GM21717 (cell line): Measurements from ENCODE around the gene AMELX.

Experiments used
- ATAC-seq: cut with Tn5 transposase; IDR thresholded peaks from one replicate; pipeline ENCODE4 v1.9.1; 2021; ENCODE audit warnings: mild to moderate bottlenecking, moderate library complexity; ENCODE audit not compliant: unreplicated experiment

AMELX gene

DNA sequence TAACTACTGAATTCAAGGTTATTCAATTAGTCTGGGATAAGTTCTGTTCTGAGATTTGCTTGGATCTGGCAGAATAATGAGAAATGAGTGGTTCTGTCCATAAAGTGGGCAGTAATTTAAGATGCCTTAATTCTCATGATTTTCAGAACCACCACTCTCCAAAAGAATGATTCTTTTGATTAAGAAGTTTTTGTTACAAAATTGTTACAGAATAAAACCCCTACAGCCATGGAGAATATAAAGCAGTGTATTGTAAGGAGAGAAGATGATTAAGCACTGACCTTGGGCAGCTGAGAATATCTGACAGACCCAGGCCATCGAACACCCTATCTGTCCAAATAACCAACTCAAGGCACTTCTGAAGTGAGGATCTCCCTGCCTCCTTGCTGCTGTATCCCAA, 12.4 kb downstream of the AMELX start:
- no peak for ATAC-seq

DNA sequence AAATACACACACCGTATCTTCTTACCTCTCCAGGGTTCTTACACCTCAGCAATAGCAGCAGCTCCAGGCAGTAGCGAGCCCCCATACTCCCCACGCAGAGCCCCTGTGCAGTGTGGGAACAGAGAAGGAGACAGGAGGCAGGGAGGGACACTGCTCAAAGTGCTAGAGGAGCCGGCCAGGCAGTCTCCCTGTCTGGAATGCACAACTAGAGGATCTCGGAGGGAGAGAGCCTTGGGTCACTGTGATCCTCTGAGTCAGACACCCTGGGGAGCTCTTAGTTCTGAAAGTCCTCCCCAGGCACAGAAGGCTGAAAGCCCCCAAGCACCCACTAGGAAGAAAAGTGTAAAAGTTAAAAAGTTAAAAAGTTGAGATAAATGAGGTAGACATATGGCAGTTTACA, 16.0 kb downstream of the AMELX start:
- no peak for ATAC-seq

DNA sequence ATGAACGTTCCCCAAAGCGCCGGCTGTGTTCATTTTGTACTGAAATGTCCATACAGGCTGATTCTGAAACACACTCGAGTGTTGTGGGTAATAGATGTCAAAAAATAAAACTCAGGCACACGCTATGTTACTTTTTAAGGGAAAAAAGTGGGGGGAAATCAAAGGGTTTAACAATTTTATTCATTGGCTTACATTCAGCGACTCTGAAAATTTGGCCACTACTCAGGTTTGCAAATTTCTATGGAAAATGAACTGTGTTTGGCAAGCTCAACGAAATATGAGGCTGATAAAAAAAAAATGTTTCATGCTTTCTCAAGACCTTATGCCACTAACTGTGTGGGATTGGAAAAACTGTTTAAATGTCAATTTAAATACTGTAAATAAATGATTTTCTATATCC, 18.5 kb downstream of the AMELX start:
- no peak for ATAC-seq

DNA sequence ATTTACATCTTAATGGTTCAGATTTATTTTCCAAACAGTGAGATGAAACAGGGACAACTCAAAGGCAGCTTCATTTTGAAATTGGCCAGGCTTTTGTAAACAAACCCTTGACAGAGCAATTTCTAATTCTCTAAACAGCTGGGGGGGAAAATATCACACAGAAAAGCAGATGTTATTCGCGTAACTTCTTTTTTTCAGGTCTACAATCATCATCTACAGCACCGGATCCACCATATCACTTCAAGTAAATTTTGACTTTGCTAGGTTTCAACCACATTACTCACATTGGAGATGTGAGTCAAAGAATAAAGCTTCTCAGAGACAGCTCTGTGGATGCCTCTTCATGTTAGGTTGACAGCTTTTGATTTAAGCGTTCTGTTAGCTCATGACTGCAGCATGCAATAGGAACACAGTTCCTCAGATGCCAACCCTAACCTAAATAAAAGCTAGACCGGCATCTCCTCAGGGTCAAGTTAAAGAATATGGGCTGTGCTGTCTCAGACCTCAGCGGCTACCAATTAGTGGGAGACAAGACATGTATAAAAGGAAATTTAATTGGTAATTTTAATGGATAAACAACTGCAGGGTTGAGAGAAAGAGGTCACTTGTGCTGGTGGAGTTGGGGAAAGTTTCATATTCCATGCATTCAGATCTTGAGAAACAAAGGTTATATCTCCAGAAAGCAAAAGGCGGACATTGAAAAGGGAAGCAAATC, 26.8 kb downstream of the AMELX start:
- ATAC-seq: no peak

DNA sequence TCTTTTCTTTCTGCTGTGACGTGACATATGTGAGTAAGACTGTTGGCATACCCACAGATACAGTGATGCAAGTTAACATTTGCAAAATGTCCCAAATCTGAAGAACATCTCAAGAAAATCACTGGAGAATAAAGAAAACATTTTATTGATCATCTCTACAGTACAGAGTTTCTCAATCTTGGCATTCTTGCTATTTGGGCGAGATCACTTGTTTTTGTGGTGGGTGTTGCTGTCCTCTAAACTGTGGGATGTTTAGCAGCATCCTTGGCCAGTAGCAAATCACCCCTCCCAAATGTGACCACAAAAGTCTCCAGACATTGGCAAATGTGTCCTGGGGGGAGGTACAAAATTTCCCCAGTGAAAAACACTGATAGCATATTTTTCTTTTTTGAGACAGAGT, 28.8 kb downstream of the AMELX start:
- ATAC-seq: no peak

DNA sequence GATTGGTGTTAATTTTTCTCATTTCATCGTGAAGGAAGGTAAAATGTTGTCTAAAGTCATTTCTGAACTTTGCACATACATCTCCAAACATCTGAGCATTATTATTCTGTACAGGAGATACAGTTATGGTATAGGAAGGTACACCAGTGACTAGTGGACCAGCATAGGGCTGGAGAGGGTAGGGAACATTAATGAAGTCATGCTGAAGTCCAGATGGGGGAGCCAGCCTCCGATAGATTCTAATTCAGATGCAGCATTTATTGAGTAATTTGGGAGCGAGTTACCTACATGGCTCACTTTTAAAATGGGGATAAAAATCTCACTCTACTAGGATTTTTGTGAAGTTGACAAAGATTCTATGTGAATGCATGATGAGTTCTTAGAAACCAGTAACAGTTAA, 34.9 kb downstream of the AMELX start:
- ATAC-seq: no peak

DNA sequence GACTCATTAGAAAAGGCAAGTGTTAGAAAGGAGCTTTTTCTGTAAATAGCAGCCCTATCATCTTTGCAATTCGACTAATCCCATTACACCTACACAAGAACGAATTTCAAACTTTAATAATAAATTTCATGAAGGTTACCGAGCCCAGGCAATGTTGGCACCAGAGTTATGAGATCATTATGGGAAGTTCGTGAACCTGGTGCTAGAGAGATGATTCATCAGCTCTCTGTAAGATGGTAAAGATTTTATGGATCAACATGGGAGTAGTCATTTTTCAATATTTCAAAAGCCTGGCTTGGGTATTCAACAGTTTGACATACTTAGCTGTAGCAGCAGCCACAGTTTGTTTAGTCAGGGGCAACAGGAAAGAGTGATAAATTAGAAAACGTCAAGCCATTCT, 35.8 kb downstream of the AMELX start:
- ATAC-seq: no peak

DNA sequence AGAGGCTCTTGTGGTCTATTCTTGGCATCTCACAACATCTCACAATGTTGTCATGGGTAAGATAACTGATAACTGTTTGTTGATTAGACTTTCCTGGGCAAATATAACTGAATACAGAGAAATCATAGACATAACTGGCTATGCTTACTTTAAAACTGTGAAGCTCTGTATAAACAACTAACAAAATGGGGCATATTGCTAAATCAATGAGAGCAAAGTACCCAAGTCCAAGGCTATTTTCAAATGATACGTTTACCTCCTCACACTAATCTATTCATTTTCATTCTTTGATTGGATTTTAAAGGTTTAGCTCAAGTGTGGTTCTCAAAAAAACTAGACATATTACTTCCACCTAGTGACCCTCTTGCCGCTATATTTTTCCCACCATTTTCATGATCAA, 38.6 kb downstream of the AMELX start:
- no peak for ATAC-seq

DNA sequence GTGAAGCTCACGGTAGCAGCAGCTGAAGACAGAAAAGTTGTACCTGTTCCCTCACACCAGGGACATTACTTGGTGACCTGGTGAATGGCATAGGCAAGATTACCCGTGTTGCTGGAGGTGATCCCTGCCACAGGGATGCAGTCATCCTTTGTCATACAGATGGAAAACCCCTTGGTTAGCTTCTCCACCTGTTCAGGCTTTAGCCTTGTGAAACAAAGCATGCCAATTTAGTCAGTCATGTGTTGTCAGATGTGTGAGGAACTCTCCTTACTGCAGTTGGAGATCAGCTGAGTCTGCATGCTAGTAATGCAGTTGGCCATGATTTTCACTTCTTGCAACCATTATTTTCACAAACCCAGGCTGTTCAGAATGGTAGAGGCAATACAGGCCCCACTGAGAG, 41.0 kb downstream of the AMELX start:
- no peak for ATAC-seq

DNA sequence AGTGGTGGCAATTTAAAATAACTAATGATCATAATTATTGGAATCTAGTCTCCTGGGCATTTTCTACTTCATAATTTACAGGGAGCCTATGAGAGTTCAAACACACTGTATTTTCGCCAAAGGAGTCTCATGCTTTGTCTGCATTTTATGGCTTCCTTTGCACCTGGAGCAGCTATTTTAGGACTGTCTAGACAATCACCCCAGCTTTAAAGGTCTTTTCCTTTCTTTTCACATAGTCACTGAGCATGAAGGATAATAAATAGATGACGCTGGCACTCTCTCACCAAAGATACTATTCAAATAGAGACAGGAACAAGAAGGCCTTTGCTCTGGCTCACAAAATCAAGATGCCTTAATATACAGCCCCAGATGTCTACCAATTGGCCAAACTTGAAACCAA, 43.0 kb downstream of the AMELX start:
- no peak for ATAC-seq

DNA sequence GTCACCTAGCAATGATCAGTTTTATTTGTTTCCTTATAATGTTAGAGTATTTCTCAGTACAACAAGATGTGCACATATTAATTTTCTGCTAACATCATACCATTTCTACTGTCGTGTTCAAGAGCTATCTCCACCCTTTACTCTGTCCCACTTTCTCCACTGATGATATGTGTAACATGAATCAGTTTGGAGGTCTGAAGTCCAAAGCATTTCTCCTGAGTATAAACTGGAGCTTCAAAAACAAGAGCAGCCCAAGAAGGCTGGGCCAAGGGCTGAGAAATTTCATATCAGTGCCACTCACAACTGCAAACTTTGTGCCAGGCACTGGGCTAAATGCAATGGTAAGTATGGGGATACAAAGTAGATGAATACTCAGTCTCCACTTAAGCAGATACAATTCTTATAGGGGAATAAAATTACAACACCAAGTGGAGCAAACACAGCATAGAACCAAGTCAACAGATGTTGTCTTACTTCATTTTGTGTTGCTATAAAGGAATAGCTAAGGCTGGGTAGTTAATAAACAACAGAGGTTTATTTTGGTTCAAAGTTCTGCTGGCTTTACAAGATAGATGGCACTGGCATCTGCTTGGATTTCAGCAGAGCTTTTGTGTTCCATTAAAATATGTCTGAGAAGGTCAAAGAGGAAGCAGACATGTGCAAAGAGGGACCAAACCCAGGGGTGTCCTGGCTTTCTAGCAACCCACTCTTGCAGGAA, 44.2 kb downstream of the AMELX start:
- ATAC-seq: no peak

DNA sequence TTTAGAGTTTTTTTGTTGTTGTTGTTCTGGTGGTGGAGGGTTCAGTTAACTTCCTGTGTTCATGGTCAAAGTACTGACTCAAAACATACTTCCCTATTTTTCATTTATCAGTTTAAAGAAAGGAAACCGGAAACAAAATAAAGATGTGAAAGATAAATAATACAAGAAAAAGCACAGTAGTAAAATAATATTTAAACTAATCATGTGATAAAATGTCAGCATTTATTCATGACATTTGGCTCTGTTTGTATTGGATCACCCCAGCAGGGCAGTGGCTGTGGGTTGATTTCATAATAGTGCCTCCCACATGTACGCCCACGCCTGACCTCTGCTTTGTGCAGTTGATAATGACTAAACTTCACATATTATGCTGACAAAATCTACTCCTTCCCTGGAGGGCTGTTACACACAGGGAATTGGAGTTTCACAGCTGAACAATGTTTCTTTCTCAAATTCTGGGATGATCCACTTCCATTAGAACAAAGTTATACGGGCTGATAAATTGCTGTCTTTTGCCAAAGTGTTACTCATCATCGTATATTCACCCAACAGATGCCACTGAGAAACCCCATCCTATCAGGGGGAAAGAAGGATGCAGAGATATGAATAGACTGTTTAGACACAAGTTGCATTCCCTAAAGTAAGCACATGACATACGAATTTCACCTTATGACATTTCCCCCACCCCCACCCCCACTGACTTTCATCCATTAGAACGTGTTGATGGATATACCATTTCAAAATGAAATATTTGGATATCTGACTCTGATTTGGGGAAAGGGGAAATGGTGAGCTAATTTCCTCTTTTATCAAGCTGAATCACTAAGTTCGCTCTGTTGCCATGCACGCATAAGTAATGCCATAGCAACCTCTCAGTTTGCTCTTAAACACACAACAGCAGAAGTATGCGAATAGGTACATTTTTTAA, 48.3 kb downstream of the AMELX start:
- ATAC-seq: peak; percentile 71

DNA sequence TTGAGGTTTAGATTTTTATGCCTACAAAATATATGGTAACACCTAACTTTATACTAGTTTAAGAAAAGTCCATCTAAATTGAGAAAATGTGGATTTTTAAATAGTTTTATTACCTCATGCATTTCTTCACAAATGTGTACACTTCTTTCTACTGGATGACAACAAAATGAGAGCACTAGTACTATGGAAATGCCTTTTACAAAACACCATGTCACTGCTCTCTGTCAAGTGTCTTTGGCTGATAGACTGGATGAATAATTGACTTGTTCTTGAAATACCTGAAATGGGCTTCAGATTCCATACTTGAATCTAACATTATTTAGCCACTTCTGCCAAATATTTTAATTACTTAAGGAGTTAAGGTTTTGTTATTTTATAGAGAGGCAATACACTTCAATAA, 49.5 kb downstream of the AMELX start:
- no peak for ATAC-seq

DNA sequence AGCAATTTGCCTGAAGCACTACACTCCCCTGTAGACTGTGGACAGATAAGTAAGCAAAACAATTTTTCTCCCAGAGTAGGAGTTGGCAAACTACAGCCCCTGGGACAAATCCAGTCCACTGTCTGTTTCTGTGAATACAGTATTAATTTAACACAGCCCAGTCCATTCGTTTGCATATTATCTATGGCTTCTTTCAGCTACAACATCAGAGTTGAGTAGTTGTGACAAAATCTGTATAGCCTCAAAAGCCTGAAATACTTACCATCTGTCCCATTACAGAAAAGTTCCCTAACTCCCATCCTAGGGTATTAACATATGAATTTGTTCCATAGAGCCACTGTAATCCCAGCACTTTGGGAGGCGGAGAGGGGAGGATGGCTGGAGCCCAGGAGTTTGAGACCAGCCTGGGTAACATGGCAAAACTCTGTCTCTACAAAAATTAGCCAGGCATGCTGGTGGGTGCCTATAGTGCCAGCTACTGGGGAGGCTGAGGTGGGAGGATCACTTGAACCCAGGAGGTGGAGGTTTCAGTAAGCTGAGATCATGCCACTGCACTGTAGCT, 53.0 kb downstream of the AMELX start:
- no peak for ATAC-seq

DNA sequence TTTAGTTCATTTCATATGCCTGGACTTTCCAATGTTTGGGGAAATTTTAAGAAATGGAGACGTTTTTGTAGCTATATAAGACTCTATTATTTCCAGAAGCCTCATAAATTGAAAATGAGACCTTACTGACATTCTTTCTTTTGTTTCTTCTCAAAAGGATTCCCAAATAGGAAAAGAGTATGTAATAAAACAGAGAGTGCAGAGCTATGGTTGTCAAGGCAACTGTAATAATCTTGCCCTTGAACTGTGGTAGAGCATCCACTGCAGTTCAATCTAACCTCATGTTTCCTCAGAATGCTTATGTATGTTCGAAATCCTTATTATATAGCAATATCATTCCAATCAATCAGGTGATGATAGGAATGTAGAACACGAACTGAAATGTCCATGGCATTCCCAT, 54.1 kb downstream of the AMELX start:
- ATAC-seq: no peak

DNA sequence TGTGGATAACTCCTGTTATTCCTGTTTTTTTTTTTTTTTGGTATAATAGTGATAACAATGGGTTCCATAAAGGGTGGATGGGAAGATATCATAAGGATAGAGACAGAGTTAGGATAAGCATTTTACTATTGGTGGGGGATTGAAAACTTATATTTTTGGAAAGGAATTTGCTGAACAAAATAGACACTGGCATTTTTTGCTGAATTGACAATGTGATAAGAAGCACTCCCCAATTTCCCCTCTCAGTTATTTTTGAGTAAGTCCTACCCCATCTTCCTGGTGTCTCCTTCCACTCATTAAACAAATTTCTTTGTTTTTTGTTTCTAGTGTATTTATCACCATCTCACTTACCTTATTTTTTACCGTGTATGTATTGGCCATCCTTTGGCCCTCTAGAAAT, 55.8 kb downstream of the AMELX start:
- ATAC-seq: no peak

DNA sequence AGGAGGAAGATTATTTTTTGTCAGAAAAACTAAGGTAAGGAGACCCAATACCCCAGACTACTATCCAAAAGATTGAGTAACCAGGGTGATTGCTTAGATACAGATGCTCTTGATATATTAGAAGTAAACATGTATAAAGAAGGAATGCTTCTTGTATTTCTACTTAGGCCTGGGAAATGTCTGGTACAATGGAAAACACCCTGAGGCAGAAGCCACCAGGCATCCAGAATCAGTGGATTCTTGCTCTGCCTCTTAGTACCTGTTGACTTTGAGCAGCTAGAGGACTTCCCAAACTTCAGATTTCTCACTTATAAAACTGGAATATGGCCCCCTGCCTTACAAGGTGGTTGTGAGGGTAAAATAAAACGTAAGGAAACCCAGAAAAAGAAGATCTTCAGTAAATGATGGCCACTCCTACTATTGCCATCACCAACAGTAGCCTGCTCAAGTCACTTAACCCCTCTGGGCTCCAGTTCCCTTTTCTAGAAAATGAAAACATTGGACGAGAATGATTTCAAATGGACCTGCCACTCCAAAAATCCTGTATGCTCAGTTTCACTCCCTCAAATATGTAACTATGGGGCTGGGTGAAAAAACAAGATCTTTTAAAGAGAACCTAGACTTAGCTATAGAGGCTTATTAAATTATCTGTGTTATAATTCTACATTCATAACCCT, 56.6 kb downstream of the AMELX start:
- ATAC-seq: no peak
